Thymus (tissue), 11 donors: ENCODE results near the gene TGFBRAP1. TPM values are rescaled to one million over a fixed set of nuclear protein-coding genes. Genes with fewer than 3 reads are reported as not detected.

Source experiments
- DNase-seq, 9 donors: peaks; one replicate each; pipeline ENCODE4 v3.0.0-alpha.2; 2013; ENCODE audit warnings: low spot score in 9 of 9, low read depth in 6 of 9, missing footprints in 1 of 9
- H3K27ac ChIP-seq, 2 donors: one replicate each; pipeline ENCODE4 v1.5.1; 2013; ENCODE audit warnings: control low read depth in 1 of 2, low read depth in 1 of 2, low read length in 1 of 2, mild to moderate bottlenecking in 1 of 2, moderate library complexity in 1 of 2
- H3K27me3 ChIP-seq, 2 donors: one replicate each; pipeline ENCODE4 v1.5.1; 2013; ENCODE audit warnings: low read length in 1 of 2; ENCODE audit not compliant: control insufficient read depth in 2 of 2, insufficient read depth in 1 of 2
- H3K36me3 ChIP-seq, 2 donors: one replicate each; pipeline ENCODE4 v1.5.1; 2013; ENCODE audit warnings: low read length in 1 of 2, mild to moderate bottlenecking in 1 of 2, moderate library complexity in 1 of 2; ENCODE audit not compliant: control insufficient read depth in 2 of 2, insufficient read depth in 2 of 2
- H3K4me1 ChIP-seq, 2 donors: one replicate each; pipeline ENCODE4 v1.5.1; 2013; ENCODE audit warnings: low read length in 2 of 2; ENCODE audit not compliant: control insufficient read depth in 2 of 2, insufficient read depth in 2 of 2
- H3K4me3 ChIP-seq, 2 donors: one replicate each; pipeline ENCODE4 v1.5.1; 2013; ENCODE audit warnings: low read length in 2 of 2, control low read depth in 1 of 2, mild to moderate bottlenecking in 1 of 2
- H3K9me3 ChIP-seq, 2 donors: one replicate each; pipeline ENCODE4 v1.5.1; 2013; ENCODE audit warnings: low read length in 1 of 2, mild to moderate bottlenecking in 1 of 2; ENCODE audit not compliant: control insufficient read depth in 2 of 2, insufficient read depth in 1 of 2
- WGBS: extraction: QIAGEN DNeasy Blood & Tissue Kit; methylation state at CpG from one replicate; pipeline ENCODE4 v1.1.7; 2013; 5-methylcytosine and 5-hydroxymethylcytosine counted together
- polyA plus RNA-seq: library from polyadenylated mRNA; stranded (reverse); fragments of 200-250 nt; gene quantifications from one replicate; pipeline ENCODE4 v1.2.3, GENCODE V29; 2013
- total RNA-seq: library from RNA; stranded (reverse); fragments of 120-200 nt; gene quantifications from one replicate; pipeline ENCODE4 v1.2.4, GENCODE V29; 2013
- donor health status: healthy.

Gene TGFBRAP1
- total and polyA plus RNA-seq, 2 donors: 6.1 to 7.3 TPM

DNA sequence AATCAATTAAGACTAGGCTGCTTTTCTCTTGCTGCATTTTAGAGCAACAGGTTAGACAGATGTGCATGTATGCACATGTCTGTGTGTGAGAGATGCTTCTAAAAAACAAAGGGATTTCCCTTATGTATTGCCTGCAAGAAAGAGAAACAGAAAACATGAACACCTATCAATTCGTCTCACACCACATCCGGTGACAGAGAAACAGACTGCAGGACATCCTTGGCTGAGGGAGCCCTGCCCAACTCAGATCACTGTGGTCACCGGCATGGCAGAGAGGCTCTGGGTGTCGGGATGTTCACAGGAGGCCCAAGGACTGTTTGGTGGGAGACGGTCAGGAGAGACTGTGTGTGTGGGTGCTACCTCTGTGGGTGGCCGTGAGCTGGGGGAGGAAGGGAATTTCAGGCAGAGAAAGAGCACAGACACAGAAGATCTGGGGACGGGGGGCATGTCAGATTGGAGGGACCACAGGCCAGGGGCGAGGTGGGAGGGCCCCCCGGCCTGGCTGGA lies 44.4 kb upstream of the TGFBRAP1 start:
- peaks cover 0 to 12% of the 10 kb centered on the region in 2 donors for H3K4me1 ChIP-seq
- no peak for DNase-seq

DNA sequence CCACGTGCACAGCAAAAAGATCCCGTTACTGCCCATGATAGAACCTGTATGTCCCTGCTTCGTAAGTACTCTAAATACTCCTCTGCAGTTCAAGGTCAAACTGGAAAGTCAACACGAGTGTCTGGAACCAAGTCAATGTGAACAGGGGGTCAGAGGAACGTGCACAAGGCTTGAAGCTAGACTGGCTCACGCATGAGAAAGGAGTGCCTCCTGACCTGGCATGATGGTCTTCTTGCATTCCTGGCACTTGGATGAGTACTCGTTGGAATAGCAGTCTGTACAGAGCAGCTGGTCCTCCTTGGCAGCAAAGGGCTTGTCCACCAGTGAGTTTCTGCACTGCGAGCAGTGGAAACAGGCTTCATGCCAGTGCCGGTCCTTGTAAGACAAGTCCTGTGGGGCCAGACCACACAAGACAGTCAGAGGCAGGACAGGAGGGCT lies 43.8 kb upstream of the TGFBRAP1 start:
- Histone ChIP-seq H3K4me3 (no peak overlapping the region), H3K36me3 (peaks cover 44 to 48% of the 10 kb centered on the region in 2 donors), H3K4me1 (peaks cover 0 to 12% of the 10 kb centered on the region in 2 donors), H3K27me3 (no peaks in the 10 kb centered on the region), H3K9me3 (peaks cover 0 to 3% of the 10 kb centered on the region in 2 donors), H3K27ac (peak overlapping the region in 1 of 2 donors; percentile 10)
- DNase-seq: no peak
- 96% methylated on average over 9 of the region's 9 CpGs for WGBS

More for the DNA sequence above, 44.4 kb upstream of the TGFBRAP1 start:
- WGBS: 89% methylated on average over 9 of the region's 9 CpGs
- peak overlapping the region in 1 of 2 donors; percentile 68 for H3K27ac ChIP-seq
- no peaks in the 10 kb centered on the region for H3K27me3 ChIP-seq
- peaks cover 38 to 53% of the 10 kb centered on the region in 2 donors for H3K36me3 ChIP-seq
- H3K4me3 ChIP-seq: no peak overlapping the region
- H3K9me3 ChIP-seq: peaks cover 0 to 3% of the 10 kb centered on the region in 2 donors

DNA sequence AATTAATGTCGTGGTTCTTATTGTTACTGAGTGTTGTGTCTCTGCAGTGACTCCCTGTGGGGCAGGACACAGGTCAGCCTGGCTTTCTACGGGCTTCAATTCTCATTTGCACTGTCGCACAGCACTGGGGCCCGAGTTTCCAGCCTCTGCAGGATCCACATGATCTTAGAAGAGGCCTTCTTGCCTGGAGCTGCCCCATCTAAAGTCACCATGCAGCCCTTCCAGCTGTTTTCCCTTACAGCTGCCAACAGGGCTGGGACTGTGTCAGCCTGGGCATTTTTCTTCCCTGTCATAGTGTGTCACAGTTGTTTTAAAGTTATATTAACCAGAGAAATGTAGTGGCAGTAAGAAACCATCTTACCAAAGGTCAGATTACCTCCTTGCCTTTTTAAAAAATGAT lies 42.3 kb upstream of the TGFBRAP1 start:
- WGBS: 95% methylated on average over 4 of the region's 4 CpGs
- Histone ChIP-seq H3K27me3 (no peaks in the 10 kb centered on the region), H3K36me3 (peaks cover 47 to 53% of the 10 kb centered on the region in 2 donors), H3K4me1 (peaks cover 0 to 12% of the 10 kb centered on the region in 2 donors), H3K27ac (no peak overlapping the region), H3K4me3 (no peak overlapping the region), H3K9me3 (peaks cover 0 to 3% of the 10 kb centered on the region in 2 donors)
- DNase-seq: no peak

DNA sequence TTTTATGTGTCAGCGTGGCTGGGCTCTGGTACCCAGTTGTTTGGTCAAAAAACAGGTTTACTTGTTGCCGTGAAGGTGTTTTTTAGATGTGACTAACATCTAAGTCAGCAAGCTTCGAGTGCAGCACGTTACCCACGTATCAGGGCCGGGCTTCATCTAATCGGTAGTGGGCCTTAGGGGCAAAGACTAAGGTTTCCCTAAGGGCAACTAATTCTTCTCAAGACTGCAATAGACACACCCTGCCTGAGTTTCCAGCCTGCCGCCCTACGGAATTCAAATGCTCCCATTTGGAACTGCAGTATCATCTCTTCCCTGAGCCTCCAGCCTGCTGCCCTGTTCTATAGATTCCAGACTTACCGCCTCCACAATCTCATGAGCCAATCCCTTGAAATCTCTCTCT lies 41.6 kb upstream of the TGFBRAP1 start:
- Histone ChIP-seq H3K27ac (no peak overlapping the region), H3K27me3 (no peaks in the 10 kb centered on the region)
- 97% methylated on average over 10 of the region's 10 CpGs for WGBS

DNA sequence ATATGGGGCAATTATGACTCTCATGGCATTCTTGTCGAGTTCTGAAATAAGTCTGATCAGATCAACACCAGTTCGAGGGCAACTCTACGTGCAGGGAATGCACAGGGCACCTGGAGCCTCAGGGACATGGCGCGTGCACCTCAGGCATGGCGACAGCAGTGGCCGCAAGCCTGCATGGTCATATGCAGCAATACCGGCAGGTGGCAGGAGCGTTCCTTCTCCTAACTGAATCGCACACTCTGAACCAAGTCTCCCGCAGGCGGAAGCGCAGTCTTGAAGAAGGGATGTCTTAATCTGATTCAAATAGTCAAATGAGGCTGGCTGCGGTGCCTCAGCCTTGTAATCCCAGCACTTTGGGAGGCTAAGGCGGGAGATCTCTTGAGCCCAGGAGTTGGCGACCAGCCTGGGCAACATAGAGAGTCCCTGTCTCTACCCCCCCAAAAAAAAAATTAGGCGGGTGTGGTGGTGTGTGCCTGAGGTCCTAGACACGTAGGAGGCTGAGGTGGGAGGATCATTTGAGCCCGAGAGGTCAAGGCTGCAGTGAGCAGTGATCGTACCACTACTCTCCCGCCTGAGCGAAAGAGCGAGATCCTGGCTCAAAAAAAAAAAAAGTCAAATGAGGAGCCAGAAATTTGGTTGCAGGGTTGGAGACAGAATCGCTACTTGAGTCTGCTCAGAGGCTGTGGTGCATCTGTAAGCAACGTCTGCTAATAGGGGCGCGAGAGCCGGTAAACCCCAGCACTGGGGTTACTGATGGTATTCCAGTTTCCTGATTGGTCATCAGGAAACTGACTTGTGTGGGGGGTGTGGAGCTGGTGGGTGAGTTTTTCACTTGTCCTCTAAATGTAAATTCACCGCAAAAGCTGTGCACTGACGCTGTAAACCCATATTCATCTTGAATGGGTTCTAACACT lies 40.5 kb upstream of the TGFBRAP1 start:
- H3K4me3 ChIP-seq: no peak overlapping the region
- peaks cover 42 to 66% of the 10 kb centered on the region in 2 donors for H3K36me3 ChIP-seq
- no peak overlapping the region for H3K27ac ChIP-seq
- H3K9me3 ChIP-seq: peaks cover 0 to 3% of the 10 kb centered on the region in 2 donors
- H3K27me3 ChIP-seq: no peaks in the 10 kb centered on the region
- DNase-seq: peak; percentile 65 to 94 (median 84)
- 48% methylated on average over 30 of the region's 30 CpGs for WGBS
- peaks cover 0 to 22% of the 10 kb centered on the region in 2 donors for H3K4me1 ChIP-seq

More for the DNA sequence above, 41.6 kb upstream of the TGFBRAP1 start:
- peaks cover 47 to 58% of the 10 kb centered on the region in 2 donors for H3K36me3 ChIP-seq
- no peak for DNase-seq
- H3K9me3 ChIP-seq: peaks cover 0 to 3% of the 10 kb centered on the region in 2 donors
- peaks cover 0 to 13% of the 10 kb centered on the region in 2 donors for H3K4me1 ChIP-seq
- no peak overlapping the region for H3K4me3 ChIP-seq

DNA sequence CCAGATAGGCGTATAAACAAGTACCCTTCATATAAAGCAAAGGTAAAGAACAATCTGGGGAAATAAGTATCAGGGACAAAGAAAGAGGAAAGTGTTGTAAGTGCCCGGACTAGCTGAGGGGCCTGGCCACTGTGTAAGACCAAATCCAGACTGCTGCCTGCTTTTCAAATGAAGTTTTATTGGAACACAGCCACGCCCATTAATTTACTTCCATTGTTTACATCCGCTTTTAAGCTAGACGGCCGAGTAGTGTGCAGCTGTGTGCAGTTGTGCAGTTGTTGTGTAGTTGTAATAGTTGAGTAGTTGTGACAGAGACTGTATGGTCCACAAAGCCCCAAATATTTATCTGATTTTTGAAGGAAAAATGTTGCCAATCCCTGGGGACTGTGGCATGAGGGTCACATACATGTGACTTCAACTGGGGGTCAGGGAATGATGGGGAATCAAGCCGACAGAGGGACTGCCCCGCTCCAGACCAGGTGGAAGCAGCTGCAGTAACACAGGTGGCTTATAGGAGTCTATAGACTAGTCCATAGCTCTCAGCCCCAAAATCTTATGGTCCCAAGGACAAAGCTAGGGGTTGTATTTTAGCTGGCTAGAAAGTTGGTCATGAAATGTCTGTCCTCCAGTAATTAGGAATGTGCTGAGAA lies 39.3 kb upstream of the TGFBRAP1 start:
- WGBS: 96% methylated on average over 8 of the region's 8 CpGs
- peaks cover 0 to 3% of the 10 kb centered on the region in 2 donors for H3K9me3 ChIP-seq
- H3K27me3 ChIP-seq: no peaks in the 10 kb centered on the region
- H3K4me3 ChIP-seq: no peak overlapping the region
- no peak overlapping the region for H3K27ac ChIP-seq
- peaks cover 36 to 74% of the 10 kb centered on the region in 2 donors for H3K36me3 ChIP-seq
- H3K4me1 ChIP-seq: peaks cover 0 to 30% of the 10 kb centered on the region in 2 donors
- DNase-seq: no peak

DNA sequence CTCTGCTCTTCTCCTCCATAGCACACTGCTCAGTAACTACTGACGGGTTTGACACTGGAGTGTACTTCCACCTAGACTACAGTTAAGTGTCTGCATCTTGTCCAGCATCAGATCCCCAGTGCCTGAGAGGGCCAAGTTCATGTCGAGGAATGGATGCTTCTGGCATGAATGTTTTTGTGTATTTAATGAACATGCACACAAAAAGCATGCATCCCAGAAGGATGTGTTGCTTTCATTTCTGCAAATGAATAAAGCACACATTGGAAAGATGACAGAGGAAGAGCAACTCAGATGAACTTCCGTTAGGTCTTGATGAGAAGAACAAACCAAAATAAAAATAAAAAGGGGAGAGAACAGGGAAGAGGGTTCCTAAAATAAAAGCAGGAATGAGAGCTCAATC lies 35.7 kb upstream of the TGFBRAP1 start:
- 94% methylated on average over 3 of the region's 3 CpGs for WGBS
- peaks cover 22 to 58% of the 10 kb centered on the region in 2 donors for H3K4me1 ChIP-seq
- no peak overlapping the region for H3K4me3 ChIP-seq
- H3K27me3 ChIP-seq: no peaks in the 10 kb centered on the region
- peaks cover 15 to 75% of the 10 kb centered on the region in 2 donors for H3K36me3 ChIP-seq
- no peak for DNase-seq
- peaks cover 0 to under 1% of the 10 kb centered on the region in 2 donors for H3K9me3 ChIP-seq
- H3K27ac ChIP-seq: no peak overlapping the region

DNA sequence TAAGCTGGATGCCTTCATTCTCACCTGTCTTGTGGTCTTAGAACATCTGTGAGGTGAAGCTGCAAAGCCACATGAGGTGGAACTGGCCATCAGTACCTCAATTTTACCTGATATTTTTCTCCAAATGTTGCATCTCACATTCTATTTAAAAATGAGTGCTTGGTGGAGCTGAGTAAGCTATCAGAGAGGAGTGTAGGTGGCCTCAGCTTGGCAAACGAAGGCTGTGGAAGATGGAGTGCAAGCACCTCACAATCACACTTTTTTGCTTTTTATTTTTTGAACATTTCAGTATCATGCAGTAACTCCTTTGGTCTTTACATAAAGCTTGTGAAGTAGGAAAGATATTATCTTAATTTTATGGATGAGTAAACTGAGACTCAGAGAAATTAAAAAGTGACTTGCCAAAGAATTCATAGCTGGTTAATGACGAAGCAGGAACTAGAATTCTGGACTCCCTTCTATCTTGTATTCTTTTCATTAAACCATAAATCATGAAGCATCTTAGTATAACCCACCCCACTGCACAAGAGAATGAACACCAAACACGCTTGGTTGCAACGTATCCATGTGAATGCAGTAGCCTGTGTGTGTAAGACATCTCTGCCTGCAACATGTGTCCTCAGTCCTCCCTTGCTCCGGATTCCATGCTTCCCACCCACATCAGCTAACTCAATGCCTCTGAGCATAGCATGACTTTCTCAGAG lies 35.1 kb upstream of the TGFBRAP1 start:
- H3K9me3 ChIP-seq: no peaks in the 10 kb centered on the region
- H3K4me3 ChIP-seq: no peak overlapping the region
- no peaks in the 10 kb centered on the region for H3K27me3 ChIP-seq
- H3K27ac ChIP-seq: no peak overlapping the region
- 87% methylated on average over 5 of the region's 5 CpGs for WGBS
- no peak for DNase-seq
- H3K4me1 ChIP-seq: peaks cover 22 to 54% of the 10 kb centered on the region in 2 donors
- peaks cover 18 to 78% of the 10 kb centered on the region in 2 donors for H3K36me3 ChIP-seq
